ENCODE measurements around the gene B3GNT7.

B3GNT7 gene

DNA sequence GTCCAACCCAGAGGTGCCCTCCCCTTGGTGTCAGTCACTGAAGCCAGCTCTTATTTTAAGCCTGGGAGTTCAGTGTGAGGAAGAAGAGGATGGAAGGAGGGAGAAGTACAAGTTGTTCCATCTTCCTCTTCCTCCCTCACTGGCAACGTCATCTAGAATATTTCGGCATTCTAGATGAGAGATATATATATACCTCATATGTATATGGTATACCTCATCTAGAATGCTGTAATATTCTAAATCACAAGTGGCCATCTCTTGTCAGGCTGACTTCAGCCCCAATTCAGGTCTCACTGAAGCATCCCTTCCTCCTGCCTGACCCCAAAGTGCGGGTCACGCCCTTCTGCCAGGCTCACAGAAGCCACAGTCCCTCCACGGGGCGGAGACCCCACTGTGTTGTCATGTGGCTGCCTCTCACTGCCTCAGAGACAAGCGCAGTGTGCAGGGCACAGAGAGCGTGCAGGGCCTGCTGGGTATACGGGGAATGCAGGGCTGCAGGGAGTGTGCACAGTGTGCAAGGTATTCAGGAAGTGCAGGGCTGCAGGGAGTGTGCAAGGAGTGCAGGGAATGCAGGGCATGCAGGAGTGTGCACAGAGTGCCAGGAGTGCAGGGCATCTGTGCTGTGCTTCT, 32.8 kb upstream of the B3GNT7 start:
- Histone ChIP-seq H2AFZ (ENCODE audit: low read length) (no peak overlapping the region), H3F3A (ENCODE audit: insufficient read depth, low read length) (no peaks in the 10 kb centered on the region), H4K20me1 (ENCODE audit: insufficient read depth, low read length) (no peaks in the 10 kb centered on the region), H3K27ac (ENCODE audit: low read length) (no peak overlapping the region), H3K4me3 (ENCODE audit: low read length) (no peak overlapping the region), H3K79me2 (ENCODE audit: low read length) (no peaks in the 10 kb centered on the region), H3K4me1 (ENCODE audit: low read length) (no peaks in the 10 kb centered on the region), H3K4me2 (ENCODE audit: low read depth, low read length) (no peak overlapping the region), H3K9ac (ENCODE audit: low read length) (no peak overlapping the region), H3K27me3 (replicated peaks; ENCODE audit: insufficient read depth, low read length) (no peaks in the 10 kb centered on the region), H3K9me2 (replicated peaks; ENCODE audit: insufficient read depth, low read length) (no peaks in the 10 kb centered on the region), H3K36me3 (replicated peaks; ENCODE audit: insufficient read depth, low read length) (no peaks in the 10 kb centered on the region), H3K9me3 (replicated peaks; ENCODE audit: insufficient read depth, low read length) (no peaks in the 10 kb centered on the region)
- DNase-seq = no peak
- no peak for TF ChIP-seq EZH2phosphoT487 (IDR thresholded peaks at IDR 0.05; ENCODE audit: low read length)
- TF ChIP-seq, protein P1, sequence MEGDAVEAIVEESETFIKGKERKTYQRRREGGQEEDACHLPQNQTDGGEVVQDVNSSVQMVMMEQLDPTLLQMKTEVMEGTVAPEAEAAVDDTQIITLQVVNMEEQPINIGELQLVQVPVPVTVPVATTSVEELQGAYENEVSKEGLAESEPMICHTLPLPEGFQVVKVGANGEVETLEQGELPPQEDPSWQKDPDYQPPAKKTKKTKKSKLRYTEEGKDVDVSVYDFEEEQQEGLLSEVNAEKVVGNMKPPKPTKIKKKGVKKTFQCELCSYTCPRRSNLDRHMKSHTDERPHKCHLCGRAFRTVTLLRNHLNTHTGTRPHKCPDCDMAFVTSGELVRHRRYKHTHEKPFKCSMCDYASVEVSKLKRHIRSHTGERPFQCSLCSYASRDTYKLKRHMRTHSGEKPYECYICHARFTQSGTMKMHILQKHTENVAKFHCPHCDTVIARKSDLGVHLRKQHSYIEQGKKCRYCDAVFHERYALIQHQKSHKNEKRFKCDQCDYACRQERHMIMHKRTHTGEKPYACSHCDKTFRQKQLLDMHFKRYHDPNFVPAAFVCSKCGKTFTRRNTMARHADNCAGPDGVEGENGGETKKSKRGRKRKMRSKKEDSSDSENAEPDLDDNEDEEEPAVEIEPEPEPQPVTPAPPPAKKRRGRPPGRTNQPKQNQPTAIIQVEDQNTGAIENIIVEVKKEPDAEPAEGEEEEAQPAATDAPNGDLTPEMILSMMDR (IDR thresholded peaks at IDR 0.05; ENCODE audit: low read length) = no peak
- TF ChIP-seq EZH2 (optimal IDR thresholded peaks at IDR 0.05; ENCODE audit: low read depth, low read length) = no peak

DNA sequence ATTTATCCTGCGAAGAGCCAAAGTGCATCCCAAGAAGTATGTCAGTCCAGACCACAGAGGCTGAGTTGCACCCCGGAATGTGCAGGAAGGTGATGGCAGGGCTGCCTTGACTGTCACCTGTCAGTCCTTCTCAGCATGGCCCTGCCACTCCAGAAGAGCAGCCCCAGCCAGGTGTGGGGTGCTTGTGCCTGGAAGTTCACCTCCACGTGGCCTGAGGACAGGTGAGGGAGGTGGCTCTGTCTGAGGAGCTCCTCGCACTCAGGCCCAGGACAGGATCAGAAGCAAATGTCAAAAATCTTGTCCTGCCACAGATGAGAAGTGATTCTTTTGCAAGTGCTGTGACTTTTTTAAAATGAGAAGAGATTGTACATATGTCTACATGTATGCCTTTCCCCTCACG, 31.4 kb upstream of the B3GNT7 start:
- H4K20me1 ChIP-seq (ENCODE audit: insufficient read depth, low read length) = no peaks in the 10 kb centered on the region
- H2AFZ ChIP-seq (ENCODE audit: low read length) = no peak overlapping the region
- H3K27ac ChIP-seq (ENCODE audit: low read length) = no peak overlapping the region
- H3K79me2 ChIP-seq (ENCODE audit: low read length) = no peaks in the 10 kb centered on the region
- no peaks in the 10 kb centered on the region for H3K9me3 ChIP-seq (replicated peaks; ENCODE audit: insufficient read depth, low read length)
- no peaks in the 10 kb centered on the region for H3K9me2 ChIP-seq (replicated peaks; ENCODE audit: insufficient read depth, low read length)
- no peaks in the 10 kb centered on the region for H3K4me1 ChIP-seq (ENCODE audit: low read length)
- H3K4me3 ChIP-seq (ENCODE audit: low read length) = no peak overlapping the region
- H3K4me2 ChIP-seq (ENCODE audit: low read depth, low read length) = no peak overlapping the region
- no peak overlapping the region for H3K9ac ChIP-seq (ENCODE audit: low read length)
- TF ChIP-seq EZH2phosphoT487 (IDR thresholded peaks at IDR 0.05; ENCODE audit: low read length) (no peak), EZH2 (optimal IDR thresholded peaks at IDR 0.05; ENCODE audit: low read depth, low read length) (no peak)
- TF ChIP-seq, protein P1 (IDR thresholded peaks at IDR 0.05; ENCODE audit: low read length) = no peak
- no peaks in the 10 kb centered on the region for H3K27me3 ChIP-seq (replicated peaks; ENCODE audit: insufficient read depth, low read length)
- H3F3A ChIP-seq (ENCODE audit: insufficient read depth, low read length) = no peaks in the 10 kb centered on the region
- no peak for DNase-seq
- H3K36me3 ChIP-seq (replicated peaks; ENCODE audit: insufficient read depth, low read length) = no peaks in the 10 kb centered on the region

DNA sequence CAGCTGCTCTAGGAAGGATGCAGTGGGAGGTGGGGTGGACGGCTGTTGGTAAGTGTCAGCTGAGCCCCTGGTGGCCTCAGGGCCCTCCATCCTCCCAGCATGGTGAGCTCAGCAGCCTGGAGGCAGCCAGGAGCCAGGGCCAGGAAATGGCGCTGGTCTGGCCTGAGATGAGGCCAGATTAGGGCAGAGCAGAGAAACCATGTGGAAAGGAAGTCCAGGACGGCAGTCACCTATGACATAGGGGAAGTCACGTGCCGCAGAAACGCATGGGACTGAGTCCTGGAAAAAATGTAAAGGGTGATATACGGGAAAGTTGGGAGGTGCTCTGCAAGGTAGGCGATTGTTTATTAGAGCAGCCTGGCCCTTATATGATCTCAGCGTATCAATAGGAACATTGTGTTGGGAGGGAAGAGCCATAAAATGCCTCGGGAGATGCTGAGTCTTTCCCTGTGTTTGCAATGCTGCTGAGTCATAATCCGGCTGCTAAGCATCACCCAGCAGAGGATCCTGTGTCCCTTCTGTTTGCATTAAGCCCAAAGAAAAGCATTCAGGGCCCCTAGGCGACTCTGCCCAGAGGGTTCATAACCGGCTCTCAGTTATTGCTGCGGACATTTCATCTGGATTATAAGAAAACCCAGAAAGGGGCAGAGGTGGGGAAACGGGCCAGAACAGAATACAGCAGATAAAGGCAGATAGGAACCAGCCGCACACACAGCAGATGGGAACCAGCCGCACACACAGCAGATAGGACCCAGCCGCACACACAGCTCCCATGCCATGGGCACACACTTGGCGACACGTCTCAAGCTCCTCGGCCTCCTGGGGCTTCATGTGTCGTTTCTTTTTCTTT, 30.3 kb upstream of the B3GNT7 start:
- no peak for DNase-seq
- TF ChIP-seq EZH2phosphoT487 (IDR thresholded peaks at IDR 0.05; ENCODE audit: low read length) = no peak
- no peak for TF ChIP-seq EZH2 (optimal IDR thresholded peaks at IDR 0.05; ENCODE audit: low read depth, low read length)
- TF ChIP-seq, protein P1 (IDR thresholded peaks at IDR 0.05; ENCODE audit: low read length) = no peak
- Histone ChIP-seq H3K9me2 (replicated peaks; ENCODE audit: insufficient read depth, low read length) (no peaks in the 10 kb centered on the region), H3K9me3 (replicated peaks; ENCODE audit: insufficient read depth, low read length) (no peaks in the 10 kb centered on the region), H3K36me3 (replicated peaks; ENCODE audit: insufficient read depth, low read length) (no peaks in the 10 kb centered on the region), H3K27ac (ENCODE audit: low read length) (no peak overlapping the region), H3F3A (ENCODE audit: insufficient read depth, low read length) (no peaks in the 10 kb centered on the region), H2AFZ (ENCODE audit: low read length) (no peak overlapping the region), H3K79me2 (ENCODE audit: low read length) (no peaks in the 10 kb centered on the region), H4K20me1 (ENCODE audit: insufficient read depth, low read length) (no peaks in the 10 kb centered on the region), H3K4me1 (ENCODE audit: low read length) (no peaks in the 10 kb centered on the region), H3K4me2 (ENCODE audit: low read depth, low read length) (no peak overlapping the region), H3K4me3 (ENCODE audit: low read length) (no peak overlapping the region), H3K9ac (ENCODE audit: low read length) (no peak overlapping the region), H3K27me3 (replicated peaks; ENCODE audit: insufficient read depth, low read length) (no peaks in the 10 kb centered on the region)
